ENCODE measurements around the gene TNN. TPM values are rescaled to one million over a fixed set of nuclear protein-coding genes. Genes with fewer than 3 reads are reported as not detected.

Gene TNN
- total and polyA plus RNA-seq, 10 of the 15 experiments (the other 5 are each of a cell fraction or from before 2014, with no cell fraction given): 0.05 to 0.17 (median 0.11) TPM

DNA sequence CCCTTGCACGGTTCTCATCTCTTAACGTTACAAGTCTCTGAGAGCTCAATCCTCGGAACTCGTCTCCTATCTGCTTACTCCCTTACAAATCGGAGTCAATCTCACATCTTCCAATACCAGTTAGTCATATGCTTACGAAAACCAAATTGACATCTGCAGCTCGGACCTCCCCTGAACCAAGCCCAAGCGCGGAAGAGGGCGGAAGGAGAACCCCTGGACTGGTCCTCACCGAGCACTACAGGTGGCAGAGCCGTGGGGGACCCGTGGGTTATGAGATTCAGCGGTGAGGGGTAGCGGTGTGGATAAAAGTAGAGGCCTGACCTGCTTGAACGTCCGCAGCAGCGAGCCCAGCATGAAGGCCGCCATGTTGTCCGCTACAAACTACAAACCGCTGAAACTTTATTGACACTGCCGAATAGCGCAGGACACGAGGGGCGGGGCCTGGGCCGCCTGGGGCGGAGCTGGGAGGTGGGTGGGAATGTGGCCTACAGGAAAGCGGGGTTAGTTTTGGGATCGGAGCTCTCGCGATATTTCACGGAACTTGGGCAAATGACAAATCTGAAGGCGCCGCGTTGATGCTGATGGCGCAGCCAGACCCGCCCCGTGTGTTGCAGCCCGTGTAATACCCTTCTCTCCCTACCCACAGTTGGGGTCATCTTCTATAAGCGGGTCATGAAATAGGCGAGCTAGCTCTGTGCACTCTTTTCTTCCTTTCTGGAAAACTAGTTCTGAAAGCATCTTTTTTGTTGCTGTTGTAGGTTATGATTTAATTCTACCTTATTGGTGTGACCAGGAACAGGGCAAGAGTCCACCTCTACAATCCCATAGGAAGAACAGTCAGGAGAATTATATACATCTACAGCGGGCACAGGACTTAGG lies 44.4 kb upstream of the TNN start, which contains the start of gene MRPS14 (continued):
- TF ChIP-seq, protein P1, sequence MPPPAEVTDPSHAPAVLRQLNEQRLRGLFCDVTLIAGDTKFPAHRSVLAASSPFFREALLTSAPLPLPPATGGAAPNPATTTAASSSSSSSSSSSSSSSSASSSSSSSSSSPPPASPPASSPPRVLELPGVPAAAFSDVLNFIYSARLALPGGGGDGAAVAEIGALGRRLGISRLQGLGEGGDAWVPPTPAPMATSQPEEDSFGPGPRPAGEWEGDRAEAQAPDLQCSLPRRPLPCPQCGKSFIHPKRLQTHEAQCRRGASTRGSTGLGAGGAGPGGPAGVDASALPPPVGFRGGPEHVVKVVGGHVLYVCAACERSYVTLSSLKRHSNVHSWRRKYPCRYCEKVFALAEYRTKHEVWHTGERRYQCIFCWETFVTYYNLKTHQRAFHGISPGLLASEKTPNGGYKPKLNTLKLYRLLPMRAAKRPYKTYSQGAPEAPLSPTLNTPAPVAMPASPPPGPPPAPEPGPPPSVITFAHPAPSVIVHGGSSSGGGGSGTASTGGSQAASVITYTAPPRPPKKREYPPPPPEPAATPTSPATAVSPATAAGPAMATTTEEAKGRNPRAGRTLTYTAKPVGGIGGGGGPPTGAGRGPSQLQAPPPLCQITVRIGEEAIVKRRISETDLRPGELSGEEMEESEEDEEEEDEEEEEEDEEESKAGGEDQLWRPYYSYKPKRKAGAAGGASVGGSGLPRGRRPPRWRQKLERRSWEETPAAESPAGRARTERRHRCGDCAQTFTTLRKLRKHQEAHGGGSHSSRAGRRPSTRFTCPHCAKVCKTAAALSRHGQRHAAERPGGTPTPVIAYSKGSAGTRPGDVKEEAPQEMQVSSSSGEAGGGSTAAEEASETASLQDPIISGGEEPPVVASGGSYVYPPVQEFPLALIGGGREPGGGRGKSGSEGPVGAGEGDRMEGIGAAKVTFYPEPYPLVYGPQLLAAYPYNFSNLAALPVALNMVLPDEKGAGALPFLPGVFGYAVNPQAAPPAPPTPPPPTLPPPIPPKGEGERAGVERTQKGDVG (CRISPR knock-in tag; IDR thresholded peaks at IDR 0.05): no peak
- TF ChIP-seq, protein P2, sequence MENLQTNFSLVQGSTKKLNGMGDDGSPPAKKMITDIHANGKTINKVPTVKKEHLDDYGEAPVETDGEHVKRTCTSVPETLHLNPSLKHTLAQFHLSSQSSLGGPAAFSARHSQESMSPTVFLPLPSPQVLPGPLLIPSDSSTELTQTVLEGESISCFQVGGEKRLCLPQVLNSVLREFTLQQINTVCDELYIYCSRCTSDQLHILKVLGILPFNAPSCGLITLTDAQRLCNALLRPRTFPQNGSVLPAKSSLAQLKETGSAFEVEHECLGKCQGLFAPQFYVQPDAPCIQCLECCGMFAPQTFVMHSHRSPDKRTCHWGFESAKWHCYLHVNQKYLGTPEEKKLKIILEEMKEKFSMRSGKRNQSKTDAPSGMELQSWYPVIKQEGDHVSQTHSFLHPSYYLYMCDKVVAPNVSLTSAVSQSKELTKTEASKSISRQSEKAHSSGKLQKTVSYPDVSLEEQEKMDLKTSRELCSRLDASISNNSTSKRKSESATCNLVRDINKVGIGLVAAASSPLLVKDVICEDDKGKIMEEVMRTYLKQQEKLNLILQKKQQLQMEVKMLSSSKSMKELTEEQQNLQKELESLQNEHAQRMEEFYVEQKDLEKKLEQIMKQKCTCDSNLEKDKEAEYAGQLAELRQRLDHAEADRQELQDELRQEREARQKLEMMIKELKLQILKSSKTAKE (IDR thresholded peaks at IDR 0.05; ENCODE audit: low read depth, poor library complexity, severe bottlenecking): no peak
- TF ChIP-seq, protein P3, sequence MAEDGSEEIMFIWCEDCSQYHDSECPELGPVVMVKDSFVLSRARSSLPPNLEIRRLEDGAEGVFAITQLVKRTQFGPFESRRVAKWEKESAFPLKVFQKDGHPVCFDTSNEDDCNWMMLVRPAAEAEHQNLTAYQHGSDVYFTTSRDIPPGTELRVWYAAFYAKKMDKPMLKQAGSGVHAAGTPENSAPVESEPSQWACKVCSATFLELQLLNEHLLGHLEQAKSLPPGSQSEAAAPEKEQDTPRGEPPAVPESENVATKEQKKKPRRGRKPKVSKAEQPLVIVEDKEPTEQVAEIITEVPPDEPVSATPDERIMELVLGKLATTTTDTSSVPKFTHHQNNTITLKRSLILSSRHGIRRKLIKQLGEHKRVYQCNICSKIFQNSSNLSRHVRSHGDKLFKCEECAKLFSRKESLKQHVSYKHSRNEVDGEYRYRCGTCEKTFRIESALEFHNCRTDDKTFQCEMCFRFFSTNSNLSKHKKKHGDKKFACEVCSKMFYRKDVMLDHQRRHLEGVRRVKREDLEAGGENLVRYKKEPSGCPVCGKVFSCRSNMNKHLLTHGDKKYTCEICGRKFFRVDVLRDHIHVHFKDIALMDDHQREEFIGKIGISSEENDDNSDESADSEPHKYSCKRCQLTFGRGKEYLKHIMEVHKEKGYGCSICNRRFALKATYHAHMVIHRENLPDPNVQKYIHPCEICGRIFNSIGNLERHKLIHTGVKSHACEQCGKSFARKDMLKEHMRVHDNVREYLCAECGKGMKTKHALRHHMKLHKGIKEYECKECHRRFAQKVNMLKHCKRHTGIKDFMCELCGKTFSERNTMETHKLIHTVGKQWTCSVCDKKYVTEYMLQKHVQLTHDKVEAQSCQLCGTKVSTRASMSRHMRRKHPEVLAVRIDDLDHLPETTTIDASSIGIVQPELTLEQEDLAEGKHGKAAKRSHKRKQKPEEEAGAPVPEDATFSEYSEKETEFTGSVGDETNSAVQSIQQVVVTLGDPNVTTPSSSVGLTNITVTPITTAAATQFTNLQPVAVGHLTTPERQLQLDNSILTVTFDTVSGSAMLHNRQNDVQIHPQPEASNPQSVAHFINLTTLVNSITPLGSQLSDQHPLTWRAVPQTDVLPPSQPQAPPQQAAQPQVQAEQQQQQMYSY (CRISPR knock-in tag; IDR thresholded peaks at IDR 0.05): no peak
- TF ChIP-seq FOXK2 (IDR thresholded peaks at IDR 0.05): peak; percentile 76
- peak; percentile 47 for TF ChIP-seq KLF5 (IDR thresholded peaks at IDR 0.05; ENCODE audit: partially characterized antibody)
- TF ChIP-seq, protein P4, sequence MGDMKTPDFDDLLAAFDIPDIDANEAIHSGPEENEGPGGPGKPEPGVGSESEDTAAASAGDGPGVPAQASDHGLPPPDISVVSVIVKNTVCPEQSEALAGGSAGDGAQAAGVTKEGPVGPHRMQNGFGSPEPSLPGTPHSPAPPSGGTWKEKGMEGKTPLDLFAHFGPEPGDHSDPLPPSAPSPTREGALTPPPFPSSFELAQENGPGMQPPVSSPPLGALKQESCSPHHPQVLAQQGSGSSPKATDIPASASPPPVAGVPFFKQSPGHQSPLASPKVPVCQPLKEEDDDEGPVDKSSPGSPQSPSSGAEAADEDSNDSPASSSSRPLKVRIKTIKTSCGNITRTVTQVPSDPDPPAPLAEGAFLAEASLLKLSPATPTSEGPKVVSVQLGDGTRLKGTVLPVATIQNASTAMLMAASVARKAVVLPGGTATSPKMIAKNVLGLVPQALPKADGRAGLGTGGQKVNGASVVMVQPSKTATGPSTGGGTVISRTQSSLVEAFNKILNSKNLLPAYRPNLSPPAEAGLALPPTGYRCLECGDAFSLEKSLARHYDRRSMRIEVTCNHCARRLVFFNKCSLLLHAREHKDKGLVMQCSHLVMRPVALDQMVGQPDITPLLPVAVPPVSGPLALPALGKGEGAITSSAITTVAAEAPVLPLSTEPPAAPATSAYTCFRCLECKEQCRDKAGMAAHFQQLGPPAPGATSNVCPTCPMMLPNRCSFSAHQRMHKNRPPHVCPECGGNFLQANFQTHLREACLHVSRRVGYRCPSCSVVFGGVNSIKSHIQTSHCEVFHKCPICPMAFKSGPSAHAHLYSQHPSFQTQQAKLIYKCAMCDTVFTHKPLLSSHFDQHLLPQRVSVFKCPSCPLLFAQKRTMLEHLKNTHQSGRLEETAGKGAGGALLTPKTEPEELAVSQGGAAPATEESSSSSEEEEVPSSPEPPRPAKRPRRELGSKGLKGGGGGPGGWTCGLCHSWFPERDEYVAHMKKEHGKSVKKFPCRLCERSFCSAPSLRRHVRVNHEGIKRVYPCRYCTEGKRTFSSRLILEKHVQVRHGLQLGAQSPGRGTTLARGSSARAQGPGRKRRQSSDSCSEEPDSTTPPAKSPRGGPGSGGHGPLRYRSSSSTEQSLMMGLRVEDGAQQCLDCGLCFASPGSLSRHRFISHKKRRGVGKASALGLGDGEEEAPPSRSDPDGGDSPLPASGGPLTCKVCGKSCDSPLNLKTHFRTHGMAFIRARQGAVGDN (IDR thresholded peaks at IDR 0.05): no peak
- TF ChIP-seq, protein P5, sequence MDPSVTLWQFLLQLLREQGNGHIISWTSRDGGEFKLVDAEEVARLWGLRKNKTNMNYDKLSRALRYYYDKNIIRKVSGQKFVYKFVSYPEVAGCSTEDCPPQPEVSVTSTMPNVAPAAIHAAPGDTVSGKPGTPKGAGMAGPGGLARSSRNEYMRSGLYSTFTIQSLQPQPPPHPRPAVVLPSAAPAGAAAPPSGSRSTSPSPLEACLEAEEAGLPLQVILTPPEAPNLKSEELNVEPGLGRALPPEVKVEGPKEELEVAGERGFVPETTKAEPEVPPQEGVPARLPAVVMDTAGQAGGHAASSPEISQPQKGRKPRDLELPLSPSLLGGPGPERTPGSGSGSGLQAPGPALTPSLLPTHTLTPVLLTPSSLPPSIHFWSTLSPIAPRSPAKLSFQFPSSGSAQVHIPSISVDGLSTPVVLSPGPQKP (IDR thresholded peaks at IDR 0.05; ENCODE audit: low read depth, low read length): 0 out of 2 replicates have a peak, but pooled peaks have one; percentile 47
- TF ChIP-seq POLR2AphosphoS2 (IDR thresholded peaks at IDR 0.05; ENCODE audit: low read depth, low read length): peak; percentile 57; the same call in 1 of the 2 replicates
- no peak for TF ChIP-seq ZZZ3 (IDR thresholded peaks at IDR 0.05; ENCODE audit: control insufficient read depth, insufficient read length, low read depth)
- TF ChIP-seq NR2C1 (IDR thresholded peaks at IDR 0.05): peak; percentile 57; the same call in 1 of the 2 replicates

Data from GM12878 (cell line).